K562 (cell line): ENCODE data around the gene TBC1D5. TPM values are rescaled to one million over a fixed set of nuclear protein-coding genes. Genes with fewer than 3 reads are reported as not detected.

Experiments
- ATAC-seq: fragments of 200-7000 bp; cut with Tn5 transposase; 3 replicates; pipeline ENCODE4 v1.9.1; 2020; ENCODE audit warnings: moderate library complexity
- BruUV-seq: library from RNA; stranded (reverse); fragments of 400-500 nt; replicated peaks from 2 replicates; lab custom pipeline; 2021; lab: Mats Ljungman, UMichigan
- CTCF ChIA-PET: fragments of 300-600 bp; formaldehyde crosslinking; extraction: SDS; loops from one replicate; lab custom pipeline; 2021; ENCODE audit warnings: low intra/inter-chr PET ratio; lab: Yijun Ruan, JAX
- POLR2A ChIA-PET: fragments of 300-600, 350-650 bp; sonication (Branson Sonifier 250); formaldehyde crosslinking; extraction: SDS; loops from one replicate; lab custom pipeline; 2021; ENCODE audit warnings: antibody characterized with exemption, inconsistent platforms; lab: Yijun Ruan, JAX
- DNase-seq, 4 experiments: peaks; one replicate each; pipeline versions ENCODE4 v3.0.0 to v3.0.0-alpha.2; 2011 to 2018; ENCODE audit warnings: low spot score in 3 of 4, mixed read lengths in 3 of 4; ENCODE audit errors: extremely low read depth in 1 of 4
- FAIRE-seq: peaks from 2 replicates; lab custom pipeline; 2011; peaks lifted over from hg19 to GRCh38; lab: Jason Lieb, UNC
- H2AFZ ChIP-seq: 2 replicates; pipeline ENCODE4 v1.6.0; 2011; ENCODE audit warnings: low read depth, low read length, control low read depth, inconsistent platforms
- H3K27ac ChIP-seq: fragments of 200-600 bp; 3 replicates; pipeline ENCODE4 v1.8.0; 2011; ENCODE audit warnings: low read depth, mild to moderate bottlenecking, control low read depth, inconsistent platforms, low read length, moderate library complexity, mixed read lengths; ENCODE audit errors: extremely low read depth
- H3K27me3 ChIP-seq, 2 experiments: fragments of 300-600 bp in 1 of 2; 2 replicates in 1 of 2; 3 replicates in 1 of 2; pipeline versions ENCODE4 v1.6.0 to v1.8.0; 2011; ENCODE audit warnings: inconsistent platforms in 2 of 2, low read length in 2 of 2, mild to moderate bottlenecking in 1 of 2, mixed read lengths in 1 of 2, moderate library complexity in 1 of 2; ENCODE audit not compliant: control insufficient read depth in 2 of 2, insufficient read depth in 2 of 2
- H3K36me3 ChIP-seq: fragments of 300-600 bp; 3 replicates; pipeline ENCODE4 v1.8.0; 2011; ENCODE audit warnings: mild to moderate bottlenecking, low read length, inconsistent platforms; ENCODE audit not compliant: control insufficient read depth, insufficient read depth
- H3K4me1 ChIP-seq, 2 experiments: fragments of 200-600 bp in 1 of 2; replicated peaks in 1 of 2; 2 replicates in 1 of 2; 3 replicates in 1 of 2; pipeline versions ENCODE4 v1.5.1 to v1.8.0; 2011; ENCODE audit warnings: inconsistent platforms in 2 of 2, low read length in 2 of 2, mild to moderate bottlenecking in 1 of 2, mixed read lengths in 1 of 2, moderate library complexity in 1 of 2; ENCODE audit not compliant: control insufficient read depth in 2 of 2, insufficient read depth in 2 of 2
- H3K4me2 ChIP-seq: 2 replicates; pipeline ENCODE4 v1.6.1; 2011; ENCODE audit warnings: low read length, control low read depth, inconsistent platforms, mixed read lengths; ENCODE audit not compliant: insufficient read depth
- H3K4me3 ChIP-seq: fragments of 200-600 bp; sonication (generic), shearing (Covaris generic); 2 replicates; pipeline ENCODE4 v1.5.1; 2016; ENCODE audit warnings: control low read depth, inconsistent platforms
- H3K79me2 ChIP-seq: fragments of 200-600 bp; 3 replicates; pipeline ENCODE4 v1.8.0; 2011; ENCODE audit warnings: low read length, inconsistent platforms; ENCODE audit not compliant: control insufficient read depth, insufficient read depth
- H3K9ac ChIP-seq, 2 experiments: 2 replicates each; pipeline versions ENCODE4 v1.6.0 to v1.6.1; 2011; ENCODE audit warnings: low read depth in 2 of 2, low read length in 2 of 2, control low read depth in 1 of 2, inconsistent platforms in 1 of 2, mild to moderate bottlenecking in 1 of 2, mixed read lengths in 1 of 2; ENCODE audit not compliant: insufficient read depth in 1 of 2
- H3K9me1 ChIP-seq: one replicate; pipeline ENCODE4 v1.6.0; 2011; ENCODE audit warnings: inconsistent platforms, mild to moderate bottlenecking, low read length, moderate library complexity; ENCODE audit not compliant: control insufficient read depth, insufficient read depth
- H3K9me3 ChIP-seq: replicated peaks from 2 replicates; pipeline ENCODE4 v1.5.1; 2011; ENCODE audit warnings: low read depth, low read length, inconsistent platforms; ENCODE audit not compliant: control insufficient read depth, insufficient read depth
- H4K20me1 ChIP-seq: replicated peaks from 2 replicates; pipeline ENCODE4 v1.6.1; 2011; ENCODE audit warnings: low read length, inconsistent platforms, mixed read lengths; ENCODE audit not compliant: control insufficient read depth, insufficient read depth
- FOSL1 ChIP-seq: fragments of 200-800 bp; sonication (Bioruptor generic); conservative IDR thresholded peaks from 2 replicates; pipeline ENCODE4 v1.6.1; 2016; ENCODE audit warnings: missing genetic modification characterization, missing compliant biosample characterization
- HMBOX1 ChIP-seq: sonication (generic); IDR thresholded peaks from 2 replicates; pipeline ENCODE4 v1.6.1; 2016
- HNRNPH1 ChIP-seq: fragments of 200-400 bp; formaldehyde crosslinking; optimal IDR thresholded peaks from 2 replicates; pipeline ENCODE3; 2017; ENCODE audit warnings: low read depth, mild to moderate bottlenecking, low read length, moderate library complexity
- MLX ChIP-seq, 2 experiments: fragments of 450-650 bp in 1 of 2; sonication (generic) in 1 of 2; formaldehyde crosslinking; conservative IDR thresholded peaks; 2 replicates each; pipeline versions ENCODE4 v1.4.0 to v1.8.1; 2020 to 2022; ENCODE audit warnings: mild to moderate bottlenecking in 1 of 2, missing genetic modification reagents in 1 of 2
- PKNOX1 ChIP-seq: fragments of 450-650 bp; IDR thresholded peaks from 2 replicates; pipeline ENCODE4 v1.6.1; 2016
- RB1 ChIP-seq: fragments of 450-650 bp; IDR thresholded peaks from 2 replicates; pipeline ENCODE4 v1.6.1; 2017; ENCODE audit warnings: low read depth, mild to moderate bottlenecking
- RBFOX2 ChIP-seq: fragments of 200-400 bp; formaldehyde crosslinking; IDR thresholded peaks from 2 replicates; pipeline ENCODE4 v1.6.1; 2017; ENCODE audit warnings: low read depth, mild to moderate bottlenecking, low read length, moderate library complexity
- SIN3B ChIP-seq: fragments of 450-650 bp; IDR thresholded peaks from 2 replicates; pipeline ENCODE4 v1.6.1; 2017; ENCODE audit warnings: low read depth, mild to moderate bottlenecking, moderate library complexity
- SMC3 ChIP-seq: conservative IDR thresholded peaks from 2 replicates; pipeline ENCODE4 v1.6.1; 2011; ENCODE audit warnings: low read depth, low read length, improper control_type of control experiment; ENCODE audit not compliant: insufficient read depth
- SNRNP70 ChIP-seq: fragments of 200-400 bp; formaldehyde crosslinking; optimal IDR thresholded peaks from 2 replicates; pipeline ENCODE3; 2017; ENCODE audit warnings: low read depth, low read length
- SRF ChIP-seq, 2 experiments: fragments of 250-450, 450-650 bp in 1 of 2; sonication (Bioruptor Pico) in 1 of 2; sonication (generic) in 1 of 2; formaldehyde crosslinking; IDR thresholded peaks; 2 replicates each; pipeline versions ENCODE4 v1.5.0 to v1.5.1; 2020 to 2022; ENCODE audit warnings: mild to moderate bottlenecking in 1 of 2, missing genetic modification reagents in 1 of 2
- TFAP4 ChIP-seq: sonication (generic); formaldehyde crosslinking; IDR thresholded peaks from 2 replicates; pipeline ENCODE4 v1.8.0; 2022; ENCODE audit warnings: missing genetic modification reagents, mild to moderate bottlenecking, moderate library complexity, borderline replicate concordance
- U2AF1 ChIP-seq: fragments of 200-400 bp; formaldehyde crosslinking; optimal IDR thresholded peaks from 2 replicates; pipeline ENCODE3; 2017; ENCODE audit warnings: mild to moderate bottlenecking, low read depth, low read length, moderate library complexity
- ZC3H11A ChIP-seq: IDR thresholded peaks from 2 replicates; pipeline ENCODE4 v1.6.1; 2012; ENCODE audit warnings: low read depth, low read length, improper control_type of control experiment
- ZFPM2 ChIP-seq: fragments of 250-450 bp; sonication (Bioruptor Pico); IDR thresholded peaks from 2 replicates; pipeline ENCODE4 v1.5.1; 2022; ENCODE audit warnings: mild to moderate bottlenecking
- ZNF224 ChIP-seq: sonication (generic); formaldehyde crosslinking; IDR thresholded peaks from 2 replicates; pipeline ENCODE4 v1.8.0; 2022; ENCODE audit warnings: mild to moderate bottlenecking, missing genetic modification reagents
- ZNF77 ChIP-seq: fragments of 250-450 bp; sonication (Bioruptor Pico); IDR thresholded peaks from 2 replicates; pipeline ENCODE4 v1.5.0; 2020
- in situ Hi-C: fragments of 300-500 bp; cut with MboI; formaldehyde crosslinking; loops from 4 replicates; pipeline ENCODE4 v1.15.0; 2018; ENCODE audit warnings: inconsistent platforms, mixed read lengths
- intact Hi-C: fragments of 100-400 bp; cut with micrococcal nuclease; formaldehyde crosslinking; loops from 2 replicates; pipeline ENCODE4 v1.14.2; 2022
- polyA plus RNA-seq, 8 experiments: library from polyadenylated mRNA; depleted of rRNA in 4 of 8; stranded (reverse) in 5 of 8; unstranded in 3 of 8; fragments of >200 nt; fragmentation: Nextera tagmentation in 2 of 8; fragmentation: Illumina TruSeq in 1 of 8; extraction: Ambion mirVana in 2 of 8; extraction: Trizol in 1 of 8; gene quantifications; 2 replicates each; pipeline versions ENCODE4 v1.2.1 to v1.2.3, GENCODE V29; 2011 to 2014; ENCODE audit warnings: inconsistent platforms in 1 of 8, missing spikeins in 1 of 8
- total RNA-seq, 7 experiments: library from RNA; depleted of rRNA in 6 of 7; stranded (reverse); fragments of >200 nt in 6 of 7; fragmentation: Illumina TruSeq in 2 of 7; extraction: Trizol in 2 of 7; gene quantifications; 2 replicates each; pipeline versions ENCODE4 v1.2.1 to v1.2.3, GENCODE V29; 2011 to 2021; ENCODE audit warnings: low replicate concordance in 1 of 7

Gene TBC1D5
- total and polyA plus RNA-seq, 9 of the 15 experiments (the other 6 are each of a cell fraction or from before 2014, with no cell fraction given): 2.9 to 38.1 (median 25.6) TPM

- TF ChIP-seq SRF (CRISPR knock-in tag; IDR thresholded peaks at IDR 0.05) (no peak), U2AF1 (no peak), HNRNPH1 (no peak), SIN3B (no peak), HMBOX1 (no peak), SNRNP70 (no peak), FOSL1 (tag) (0 out of 2 replicates have a peak, but pooled peaks have one; percentile 37), ZNF77 (no peak), PKNOX1 (peak; percentile 83)
Measured at GRCh38 chr3:17420668-17421067, 321.8 kb downstream of the TBC1D5 start (continued).

GRCh38 chr3:17412950-17413530, 329.4 kb downstream of the TBC1D5 start:
- H2AFZ ChIP-seq: no peak overlapping the region
- ATAC-seq (peak; percentile 97), DNase-seq (peak; percentile 46 to 75 (median 54)), FAIRE-seq (peak; percentile 89)
- ChIA-PET CTCF (interaction anchor here (0.6 to 3.1 kb wide), 6 partner anchors 105 to 1886 kb away, joined by 3 to 24 read pairs (median 8); no protein-coding TSS in a partner anchor), POLR2A (no interaction called here)
- no peak overlapping the region for H3K4me2 ChIP-seq
- H3K9me3 ChIP-seq: no peaks in the 10 kb centered on the region
- no peaks in the 10 kb centered on the region for H3K4me1 ChIP-seq
- H4K20me1 ChIP-seq: no peaks in the 10 kb centered on the region
- intact Hi-C loops: loop anchor here (1.0 kb wide), 3 partner anchors 105 to 812 kb away; no protein-coding TSS in a partner anchor
- no peaks in the 10 kb centered on the region for H3K27me3 ChIP-seq
- H3K36me3 ChIP-seq: no peaks in the 10 kb centered on the region
- no TSS peak for BruUV-seq
- no peak overlapping the region for H3K27ac ChIP-seq
- no peak overlapping the region for H3K4me3 ChIP-seq
- in situ Hi-C loops: loop anchor here (25.0 kb wide), 1 partner anchor 501 kb away; no protein-coding TSS in a partner anchor
- H3K79me2 ChIP-seq: no peaks in the 10 kb centered on the region
- H3K9ac ChIP-seq: no peak overlapping the region
- H3K9me1 ChIP-seq: no peaks in the 10 kb centered on the region
- TF ChIP-seq MLX (CRISPR knock-in tag; conservative IDR thresholded peaks at IDR 0.05) (no peak), ZNF224 (no peak), RB1 (no peak; the same call in 1 of the 2 replicates), PKNOX1 (no peak), RBFOX2 (no peak), ZFPM2 (CRISPR knock-in tag) (no peak), TFAP4 (CRISPR knock-in tag) (no peak), ZC3H11A (no peak), SMC3 (peak; percentile 78; the same call in 1 of the 2 replicates)
